DLD1 (cell line): Measurements from ENCODE around the gene SCARB1.

ENCODE experiments used
- in situ Hi-C: cut with HindIII; loops from 2 replicates; pipeline ENCODE4 v1.10.0; 2017; ENCODE audit warnings: low sequenced_read_pairs

The SCARB1 gene

DNA sequence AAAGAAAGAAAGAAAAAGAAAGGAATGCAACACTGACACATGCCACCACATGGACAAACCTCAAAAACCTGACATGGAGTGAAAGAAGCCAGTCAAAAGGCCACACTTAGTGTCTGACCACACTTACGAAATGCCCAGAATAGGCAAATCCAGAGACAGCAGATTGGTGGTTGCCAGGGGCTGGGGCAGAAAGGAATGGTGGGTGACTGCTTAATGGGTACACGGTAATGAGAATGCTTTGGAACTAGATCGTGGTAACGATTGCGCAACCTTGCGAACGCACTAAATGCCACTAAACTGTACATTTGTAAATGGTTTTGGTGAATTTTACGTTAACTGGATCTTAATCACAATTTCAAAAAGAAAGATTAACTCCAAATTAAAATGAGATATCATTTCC, 39.5 kb downstream of the SCARB1 start:
- in situ Hi-C loops: no loop called here

GRCh38 chr12:124823272-124823970, 40.2 kb downstream of the SCARB1 start:
- in situ Hi-C loops: no loop called here

GRCh38 chr12:124822218-124822617, 41.4 kb downstream of the SCARB1 start:
- in situ Hi-C loops: no loop called here

DNA sequence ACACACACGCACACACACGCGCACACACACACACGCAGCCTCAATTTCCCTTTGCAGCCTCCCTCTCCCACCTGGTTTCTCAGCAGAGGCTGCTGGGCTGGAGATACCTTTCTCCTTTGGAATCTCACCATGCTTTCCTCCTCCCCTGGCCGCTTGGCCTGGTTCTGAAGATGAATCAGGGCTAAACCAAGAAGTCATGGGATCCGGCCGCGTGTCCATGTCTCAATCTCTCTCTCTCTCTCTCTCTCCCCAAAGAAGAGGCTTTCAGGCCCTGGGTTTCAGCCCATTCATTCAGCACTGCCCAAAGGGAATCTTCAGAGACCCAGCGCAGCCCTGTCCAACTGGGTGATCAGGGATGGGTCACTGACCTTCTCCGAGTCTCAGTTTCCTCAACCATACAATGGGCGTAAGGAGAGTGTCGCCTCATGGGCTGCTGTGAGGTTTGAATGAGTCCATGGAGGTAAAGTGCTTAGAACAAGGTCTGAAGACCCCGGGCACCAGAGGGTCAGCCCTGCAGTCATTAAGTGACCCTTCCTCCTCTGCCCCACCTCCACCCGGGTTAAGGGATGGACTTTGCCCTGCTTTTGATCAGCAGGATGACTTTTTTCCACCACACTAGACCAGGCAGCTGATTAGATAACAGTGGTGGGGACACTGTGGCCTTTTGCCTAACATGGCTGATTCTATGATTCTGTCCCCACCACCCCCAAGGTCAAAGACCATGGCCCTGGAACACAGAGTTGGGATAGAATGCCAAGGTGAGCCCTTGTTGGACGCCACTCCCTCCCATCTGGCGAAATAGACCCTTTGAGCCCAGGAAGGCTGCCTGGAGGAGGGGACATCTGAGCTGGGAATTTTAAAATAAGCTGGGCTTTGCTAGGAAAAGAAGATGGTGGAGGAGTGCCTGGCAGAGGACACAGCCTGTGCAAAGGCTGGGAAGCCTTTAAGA, 42.1 kb downstream of the SCARB1 start:
- in situ Hi-C loops: no loop called here

DNA sequence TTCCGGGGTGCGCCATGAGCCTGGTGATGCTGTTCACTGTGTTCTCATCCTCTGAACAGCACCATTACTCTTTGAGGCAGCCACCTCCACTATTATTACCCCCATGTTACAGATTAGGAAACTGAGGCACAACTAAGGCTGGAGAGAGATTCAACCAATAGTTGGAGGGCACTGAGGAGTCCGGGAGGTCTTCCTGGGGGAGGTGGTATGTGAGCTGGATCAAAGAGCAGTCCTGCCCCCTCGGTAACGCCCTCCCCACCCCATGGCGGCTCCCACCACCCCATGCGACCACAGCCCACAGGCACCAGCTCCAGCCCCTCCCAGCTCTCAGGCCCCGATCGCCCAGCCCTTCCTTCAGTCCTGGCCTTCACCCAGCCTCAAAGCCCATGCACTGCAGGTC, 43.5 kb downstream of the SCARB1 start:
- in situ Hi-C loops: no loop called here

- in situ Hi-C loops: no loop called here
These were observed 44.1 kb downstream of the SCARB1 start for GRCh38 chr12:124819525-124819924.

DNA sequence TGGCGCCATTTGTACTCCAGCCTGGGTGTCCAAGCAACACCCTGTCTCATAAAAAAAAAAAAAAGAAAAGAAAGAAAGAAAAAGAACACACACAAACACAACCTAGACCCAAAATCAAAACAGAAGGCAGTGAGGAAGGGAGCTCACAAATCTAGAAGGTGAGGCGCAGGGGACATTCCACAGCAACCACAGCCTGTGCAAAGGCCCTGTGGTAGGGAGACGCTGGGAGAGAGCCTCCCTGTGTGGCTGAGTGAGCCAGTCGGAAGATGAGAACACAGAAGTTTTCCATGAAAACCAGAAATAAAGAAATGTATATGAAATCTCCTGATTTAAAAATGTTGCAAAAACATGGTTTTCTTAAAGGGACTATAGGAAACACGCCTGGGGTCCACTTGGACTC, 44.6 kb downstream of the SCARB1 start:
- in situ Hi-C loops: no loop called here

DNA sequence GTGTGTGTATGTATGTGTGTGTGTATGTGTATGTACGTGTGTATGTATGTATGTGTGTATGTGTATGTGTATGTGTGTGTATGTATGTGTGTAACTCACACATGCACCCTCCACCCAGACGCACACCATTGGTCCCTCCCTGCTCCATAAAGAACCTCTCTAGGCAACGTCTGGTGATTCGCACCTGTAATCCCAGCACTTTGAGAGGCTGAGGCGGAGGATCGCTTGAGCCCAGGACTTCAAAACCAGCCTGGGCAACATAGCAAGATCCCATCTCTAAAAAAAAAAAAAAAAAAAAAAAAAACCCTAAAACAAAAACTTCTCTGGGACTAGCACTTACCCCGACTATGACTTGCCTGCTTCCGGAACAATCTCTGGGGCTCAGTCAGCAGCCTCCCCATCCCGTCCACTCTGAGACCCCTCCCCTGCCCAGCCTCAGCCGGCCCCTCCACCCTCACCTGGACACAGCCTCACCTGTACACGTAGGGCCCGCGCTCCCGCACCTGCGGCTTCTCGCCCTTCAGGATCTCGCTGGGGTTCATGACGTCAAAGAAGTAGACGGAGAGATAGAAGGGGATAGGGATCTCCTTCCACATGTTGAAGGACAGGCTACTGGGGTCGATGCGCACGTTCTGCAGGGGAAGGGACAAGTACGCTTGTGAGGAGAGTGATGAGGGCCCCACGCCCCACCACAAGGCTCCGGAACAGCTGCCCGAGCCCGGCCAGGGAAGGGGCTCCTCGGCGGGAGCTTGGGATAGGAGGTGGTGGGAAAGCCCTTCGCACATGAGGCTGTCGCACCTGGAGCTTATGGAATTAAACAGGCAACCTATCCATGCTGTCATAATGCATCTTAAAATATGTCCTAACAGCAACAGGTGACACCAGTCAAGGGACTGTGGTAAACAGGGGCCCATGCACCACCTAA, 46.3 kb downstream of the SCARB1 start:
- in situ Hi-C loops: no loop called here

DNA sequence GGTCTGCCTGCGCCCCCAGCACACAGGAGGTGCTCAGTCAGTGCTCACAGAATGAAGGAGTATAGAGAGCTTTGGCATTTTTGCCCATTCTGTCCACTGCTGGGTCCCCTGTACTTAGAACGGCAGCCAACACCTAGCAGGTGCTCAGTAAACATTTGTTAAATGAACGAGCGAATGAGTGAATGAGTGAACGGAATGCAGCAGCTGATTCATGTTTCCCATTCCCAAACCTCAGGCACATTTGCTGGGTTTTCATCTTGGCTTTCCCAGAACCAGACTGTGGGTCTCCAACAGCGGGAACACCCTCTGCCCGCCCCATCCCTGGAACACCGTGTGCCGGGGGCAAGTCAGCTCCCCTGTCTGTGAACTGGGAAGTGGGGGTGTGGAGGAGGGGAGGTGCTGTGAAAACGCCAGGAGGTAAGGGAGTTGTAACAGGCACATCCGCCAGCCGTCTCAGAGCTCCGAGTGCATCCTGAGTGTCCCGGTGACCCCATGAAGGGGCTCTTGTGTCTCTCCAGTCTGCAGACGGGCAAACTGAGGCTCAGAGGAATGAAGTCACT, 47.3 kb downstream of the SCARB1 start:
- in situ Hi-C loops: no loop called here

GRCh38 chr12:124814741-124815613, 48.7 kb downstream of the SCARB1 start:
- in situ Hi-C loops: no loop called here

- in situ Hi-C loops: no loop called here
These were observed 49.9 kb downstream of the SCARB1 start for GRCh38 chr12:124813782-124814181.

DNA sequence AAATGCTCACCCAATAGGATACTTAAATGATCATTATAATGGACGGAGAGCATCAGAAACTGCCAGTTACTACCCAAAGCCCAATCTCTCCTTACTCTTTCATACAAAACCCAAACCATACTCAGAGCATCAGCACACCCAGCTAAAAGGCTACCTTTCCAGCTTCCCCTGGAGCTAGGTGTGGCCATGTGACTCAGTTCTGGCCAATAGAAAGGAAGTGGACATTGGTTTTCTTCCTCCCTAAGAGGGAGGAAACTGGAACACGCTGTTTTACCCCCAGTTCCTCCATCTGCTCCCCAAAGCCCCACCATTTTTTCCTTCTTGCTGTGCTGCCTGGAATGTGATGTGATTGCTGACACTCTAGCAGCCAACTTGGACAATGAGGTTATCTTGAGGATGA, 50.7 kb downstream of the SCARB1 start:
- in situ Hi-C loops: no loop called here

GRCh38 chr12:124812356-124812755, 51.3 kb downstream of the SCARB1 start:
- in situ Hi-C loops: no loop called here

- in situ Hi-C loops: no loop called here
These were observed 52.0 kb downstream of the SCARB1 start for GRCh38 chr12:124811633-124812032.

DNA sequence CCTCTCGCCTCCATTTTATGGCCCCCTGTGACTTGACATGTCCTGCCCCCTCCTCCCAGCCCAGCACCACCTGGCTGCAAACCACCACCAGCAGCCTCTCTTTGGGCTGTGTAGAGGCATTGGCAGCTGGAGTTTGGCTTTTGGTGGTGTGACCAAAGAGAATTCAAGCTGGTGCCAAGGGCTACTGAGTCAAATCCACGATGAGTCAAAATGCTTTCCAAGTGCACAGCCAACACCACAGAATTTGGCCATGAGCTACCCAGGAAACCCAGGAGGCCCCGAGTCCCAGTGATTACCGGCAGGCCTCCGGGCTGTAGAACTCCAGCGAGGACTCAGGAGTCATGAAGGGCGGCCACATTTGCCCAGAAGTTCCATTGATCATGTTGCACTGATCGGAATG, 53.8 kb downstream of the SCARB1 start:
- in situ Hi-C loops: no loop called here

DNA sequence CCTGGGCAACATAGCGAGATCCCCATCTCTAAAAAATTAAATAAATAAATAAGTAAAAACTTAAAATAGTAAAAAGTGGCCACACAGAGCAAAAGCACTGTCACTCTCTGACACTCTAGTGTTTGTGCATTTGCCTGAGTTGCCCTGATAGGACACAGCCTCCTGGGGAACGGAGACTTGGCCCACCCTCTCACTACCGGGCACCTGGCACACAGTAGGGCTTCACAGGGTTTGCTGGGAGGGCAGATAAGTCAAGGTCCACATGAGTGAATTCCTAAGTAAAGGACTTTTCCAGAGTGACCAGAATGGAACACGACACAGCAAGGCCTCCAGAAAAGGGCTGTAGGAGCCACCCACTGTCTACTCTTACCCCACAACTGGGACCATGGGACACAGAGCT, 54.3 kb downstream of the SCARB1 start:
- in situ Hi-C loops: no loop called here

- in situ Hi-C loops: no loop called here
These were observed 55.4 kb downstream of the SCARB1 start for GRCh38 chr12:124808272-124808671.

GRCh38 chr12:124805876-124806668, 57.6 kb downstream of the SCARB1 start:
- in situ Hi-C loops: no loop called here

- in situ Hi-C loops: no loop called here
These were observed 58.6 kb downstream of the SCARB1 start for GRCh38 chr12:124805050-124805449.
